KBM-7 (cell line): Measurements from ENCODE around the gene SMYD4.
"Not testable (repeated sequence)": the region's sequence is repeated elsewhere in the genome, so short reads cannot be mapped to it uniquely, and the experiment has no call there.

Experiments used
- DNase-seq: peaks from one replicate; pipeline ENCODE4 v3.0.0-alpha.2; 2015
- in situ Hi-C: fragments of 300-500 bp; cut with MboI; formaldehyde crosslinking; loops from 2 replicates; pipeline ENCODE4 v1.14.3; 2020; ENCODE audit warnings: low sequenced_read_pairs, low pct_unique_long_range_greater_than_20kb, mixed read lengths

The SMYD4 gene

GRCh38 chr17:1829592-1830257, at the start of gene SMYD4, which contains the start of gene RPA1:
Gene SMYD4 (minus strand): TSS chr17:1829902. CDS start chr17:1827994, 1,908 bp downstream.
Gene RPA1 (plus strand): TSS chr17:1830005. CDS start chr17:1830094, 89 bp downstream.
- DNase-seq, result peak; percentile 93
- in situ Hi-C loops, result no loop called here

GRCh38 chr17:1878419-1879121, 48.9 kb upstream of the SMYD4 start:
- in situ Hi-C loops, result no loop called here

GRCh38 chr17:1875597-1875996, 45.9 kb upstream of the SMYD4 start:
- no peak for DNase-seq
- in situ Hi-C loops, result no loop called here

More at GRCh38 chr17:1878419-1879121, 48.9 kb upstream of the SMYD4 start:
- DNase-seq, result no peak

GRCh38 chr17:1873418-1873817, 43.7 kb upstream of the SMYD4 start:
- in situ Hi-C loops, result no loop called here
- no peak for DNase-seq

- in situ Hi-C loops, result no loop called here
- no peak for DNase-seq
Measured at GRCh38 chr17:1872976-1873375, 43.3 kb upstream of the SMYD4 start.

- in situ Hi-C loops, result no loop called here
- no peak for DNase-seq
Measured at GRCh38 chr17:1872254-1872653, 42.6 kb upstream of the SMYD4 start.

- in situ Hi-C loops, result no loop called here
- DNase-seq, result no peak
Measured at GRCh38 chr17:1871756-1872155, 42.1 kb upstream of the SMYD4 start.

GRCh38 chr17:1870592-1870991, 40.9 kb upstream of the SMYD4 start:
- in situ Hi-C loops, result no loop called here
- peak; percentile 28 for DNase-seq

GRCh38 chr17:1868090-1868489, 38.4 kb upstream of the SMYD4 start:
- DNase-seq, result no peak
- in situ Hi-C loops, result no loop called here

- no peak for DNase-seq
- in situ Hi-C loops, result no loop called here
Measured at GRCh38 chr17:1867307-1867706, 37.6 kb upstream of the SMYD4 start.

- in situ Hi-C loops, result no loop called here
- DNase-seq, result peak; percentile 68
Measured at GRCh38 chr17:1865252-1866037, 35.7 kb upstream of the SMYD4 start.

GRCh38 chr17:1861391-1862010, 31.8 kb upstream of the SMYD4 start:
- in situ Hi-C loops, result no loop called here
- no peak for DNase-seq

- in situ Hi-C loops, result no loop called here
- DNase-seq, result no peak
Measured at GRCh38 chr17:1860978-1861377, 31.3 kb upstream of the SMYD4 start.

- in situ Hi-C loops, DNase-seq: not testable (repeated sequence)
Measured at GRCh38 chr17:1856462-1856861, 26.8 kb upstream of the SMYD4 start.

GRCh38 chr17:1853698-1854097, 24.0 kb upstream of the SMYD4 start:
- in situ Hi-C loops, result no loop called here
- no peak for DNase-seq

- DNase-seq, result no peak
- in situ Hi-C loops, result no loop called here
Measured at GRCh38 chr17:1852327-1852726, 22.6 kb upstream of the SMYD4 start.

- in situ Hi-C loops, result no loop called here
- no peak for DNase-seq
Measured at GRCh38 chr17:1847191-1847590, 17.5 kb upstream of the SMYD4 start.

GRCh38 chr17:1843947-1844346, 14.2 kb upstream of the SMYD4 start:
- in situ Hi-C loops, result no loop called here
- DNase-seq, result no peak

GRCh38 chr17:1839516-1839915, 9.8 kb upstream of the SMYD4 start:
- in situ Hi-C loops, result no loop called here
- no peak for DNase-seq
